B cell (primary cell): ENCODE data around the gene ISLR. TPM values are rescaled to one million over a fixed set of nuclear protein-coding genes. Genes with fewer than 3 reads are reported as not detected.

ENCODE experiments used
- ATAC-seq: fragments of 200-7000 bp; cut with Tn5 transposase; one replicate; pipeline ENCODE4 v1.10.0; 2021; ENCODE audit warnings: low read depth, mild to moderate bottlenecking, moderate number of reproducible peaks, moderate library complexity
- CTCF ChIA-PET: fragments of 350-600 bp; sonication (Branson Sonifier 250); formaldehyde crosslinking; loops from one replicate; lab custom pipeline; 2021; ENCODE audit warnings: antibody characterized with exemption, inconsistent platforms; lab: Charles Lee
- POLR2A ChIA-PET: fragments of 350-600 bp; sonication (Branson Sonifier 250); formaldehyde crosslinking; loops from one replicate; lab custom pipeline; 2021; ENCODE audit warnings: antibody characterized with exemption; lab: Charles Lee
- DNase-seq: peaks from one replicate; pipeline ENCODE4 v3.0.0; 2013
- H2AFZ ChIP-seq: 2 replicates; pipeline ENCODE4 v1.6.1; 2012; ENCODE audit warnings: mild to moderate bottlenecking, low read depth, low read length; ENCODE audit not compliant: insufficient read depth, poor library complexity, severe bottlenecking
- H3K27ac ChIP-seq, 2 donors: 1 replicate in 1 of 2; 2 replicates in 1 of 2; pipeline ENCODE4 v1.5.1; 2012 to 2013; ENCODE audit warnings: low read length in 2 of 2, mild to moderate bottlenecking in 2 of 2, moderate library complexity in 1 of 2
- H3K27me3 ChIP-seq, 4 experiments: fragments of 200-600 bp in 1 of 4; sonication (generic) in 1 of 4; replicated peaks in 1 of 4; 1 replicate in 2 of 4; 2 replicates in 2 of 4; pipeline versions ENCODE4 v1.6.1 to v1.7.0; 2013 to 2016; ENCODE audit warnings: low read length in 3 of 4, mild to moderate bottlenecking in 2 of 4, mixed read lengths in 1 of 4, moderate library complexity in 1 of 4; ENCODE audit not compliant: insufficient read depth in 4 of 4, control insufficient read depth in 3 of 4; ENCODE audit errors: control extremely low read depth in 1 of 4
- H3K36me3 ChIP-seq, 2 experiments: replicated peaks in 1 of 2; 1 replicate in 1 of 2; 2 replicates in 1 of 2; pipeline versions ENCODE4 v1.6.1 to v1.7.1; 2013; ENCODE audit warnings: low read length in 1 of 2; ENCODE audit not compliant: insufficient read depth in 2 of 2, control insufficient read depth in 1 of 2; ENCODE audit errors: control extremely low read depth in 1 of 2, extremely low read depth in 1 of 2
- H3K4me1 ChIP-seq, 2 donors: fragments of 200-600 bp in 1 of 2; sonication (generic) in 1 of 2; 1 replicate in 1 of 2; 2 replicates in 1 of 2; pipeline versions ENCODE4 v1.5.1 to v1.6.1; 2013 to 2017; ENCODE audit warnings: low read length in 2 of 2; ENCODE audit not compliant: control insufficient read depth in 2 of 2, insufficient read depth in 2 of 2
- H3K4me2 ChIP-seq: replicated peaks from 2 replicates; pipeline ENCODE3; 2012; ENCODE audit warnings: mild to moderate bottlenecking, low read depth, low read length; ENCODE audit not compliant: poor library complexity, severe bottlenecking
- H3K4me3 ChIP-seq, 5 experiments: fragments of 200-600 bp in 1 of 5; sonication (generic) in 1 of 5; 1 replicate in 3 of 5; 2 replicates in 2 of 5; pipeline versions ENCODE4 v1.5.1 to v1.7.0; 2011 to 2016; ENCODE audit warnings: low read length in 4 of 5, mild to moderate bottlenecking in 4 of 5, low read depth in 2 of 5, control low read depth in 1 of 5, moderate library complexity in 1 of 5; ENCODE audit not compliant: insufficient read depth in 1 of 5; ENCODE audit errors: control extremely low read depth in 1 of 5, extremely low read depth in 1 of 5
- H3K79me2 ChIP-seq: fragments of 200-600 bp; sonication (generic); one replicate; pipeline ENCODE4 v1.6.0; 2016; ENCODE audit warnings: low read length; ENCODE audit not compliant: control insufficient read depth, insufficient read depth
- H3K9ac ChIP-seq: fragments of 200-600 bp; sonication (generic); 2 replicates; pipeline ENCODE4 v1.6.1; 2017; ENCODE audit warnings: mild to moderate bottlenecking, low read length, moderate library complexity
- H3K9me3 ChIP-seq, 3 donors: one replicate each; pipeline versions ENCODE4 v1.6.1 to v1.7.1; 2013; ENCODE audit warnings: low read length in 2 of 3; ENCODE audit not compliant: control insufficient read depth in 2 of 3, insufficient read depth in 1 of 3; ENCODE audit errors: control extremely low read depth in 1 of 3
- H4K20me1 ChIP-seq: 2 replicates; pipeline ENCODE4 v1.6.0; 2012; ENCODE audit warnings: mild to moderate bottlenecking, low read length; ENCODE audit not compliant: insufficient read depth, control insufficient read depth, poor library complexity, severe bottlenecking
- H3K27ac Mint-ChIP-seq: one replicate; pipeline ENCODE4 v1.8.0; 2021; ENCODE audit warnings: mixed read lengths
- H3K27me3 Mint-ChIP-seq: one replicate; pipeline ENCODE4 v1.8.0; 2021; ENCODE audit warnings: mixed read lengths
- H3K4me1 Mint-ChIP-seq: one replicate; pipeline ENCODE4 v1.8.0; 2021; ENCODE audit warnings: mixed read lengths
- H3K4me3 Mint-ChIP-seq: one replicate; pipeline ENCODE4 v1.8.0; 2021; ENCODE audit warnings: mixed read lengths
- H3K9me3 Mint-ChIP-seq: one replicate; pipeline ENCODE4 v1.8.0; 2022; ENCODE audit warnings: mixed read lengths; ENCODE audit not compliant: insufficient read depth
- EZH2 ChIP-seq: IDR thresholded peaks from 2 replicates; pipeline ENCODE4 v1.6.1; 2012; ENCODE audit warnings: borderline replicate concordance, low read depth, mild to moderate bottlenecking, moderate library complexity, low read length; ENCODE audit not compliant: insufficient read depth, poor library complexity, severe bottlenecking
- WGBS: methylation state at CpG from one replicate; pipeline ENCODE4 v1.1.5; 2013; ENCODE audit warnings: missing lambda C conversion rate; ENCODE audit not compliant: insufficient coverage; 5-methylcytosine and 5-hydroxymethylcytosine counted together
- intact Hi-C: fragments of 100-400 bp; cut with micrococcal nuclease; formaldehyde crosslinking; loops from one replicate; pipeline ENCODE4 v1.10.0; 2022
- polyA plus RNA-seq: library from polyadenylated mRNA; depleted of rRNA; stranded (reverse); fragments of >200 nt; gene quantifications from 2 replicates; pipeline ENCODE4 v1.2.3, GENCODE V29; 2012
- total RNA-seq, 2 donors: library from RNA; stranded (reverse); fragments of 120-200 nt in 1 of 2; gene quantifications; 1 replicate in 1 of 2; 2 replicates in 1 of 2; pipeline versions ENCODE4 v1.2.3 to v1.2.4, GENCODE V29; 2013 to 2022
- TF ChIP-seq, protein P1 (sequence below): fragments of 200-600 bp; IDR thresholded peaks from one replicate; pipeline ENCODE4 v1.8.0; 2022; ENCODE audit warnings: antibody characterized with exemption, mild to moderate bottlenecking

ISLR gene
- total and polyA plus RNA-seq, 2 donors (not counting 1 experiment from before 2014, with no cell fraction given): not detected

DNA sequence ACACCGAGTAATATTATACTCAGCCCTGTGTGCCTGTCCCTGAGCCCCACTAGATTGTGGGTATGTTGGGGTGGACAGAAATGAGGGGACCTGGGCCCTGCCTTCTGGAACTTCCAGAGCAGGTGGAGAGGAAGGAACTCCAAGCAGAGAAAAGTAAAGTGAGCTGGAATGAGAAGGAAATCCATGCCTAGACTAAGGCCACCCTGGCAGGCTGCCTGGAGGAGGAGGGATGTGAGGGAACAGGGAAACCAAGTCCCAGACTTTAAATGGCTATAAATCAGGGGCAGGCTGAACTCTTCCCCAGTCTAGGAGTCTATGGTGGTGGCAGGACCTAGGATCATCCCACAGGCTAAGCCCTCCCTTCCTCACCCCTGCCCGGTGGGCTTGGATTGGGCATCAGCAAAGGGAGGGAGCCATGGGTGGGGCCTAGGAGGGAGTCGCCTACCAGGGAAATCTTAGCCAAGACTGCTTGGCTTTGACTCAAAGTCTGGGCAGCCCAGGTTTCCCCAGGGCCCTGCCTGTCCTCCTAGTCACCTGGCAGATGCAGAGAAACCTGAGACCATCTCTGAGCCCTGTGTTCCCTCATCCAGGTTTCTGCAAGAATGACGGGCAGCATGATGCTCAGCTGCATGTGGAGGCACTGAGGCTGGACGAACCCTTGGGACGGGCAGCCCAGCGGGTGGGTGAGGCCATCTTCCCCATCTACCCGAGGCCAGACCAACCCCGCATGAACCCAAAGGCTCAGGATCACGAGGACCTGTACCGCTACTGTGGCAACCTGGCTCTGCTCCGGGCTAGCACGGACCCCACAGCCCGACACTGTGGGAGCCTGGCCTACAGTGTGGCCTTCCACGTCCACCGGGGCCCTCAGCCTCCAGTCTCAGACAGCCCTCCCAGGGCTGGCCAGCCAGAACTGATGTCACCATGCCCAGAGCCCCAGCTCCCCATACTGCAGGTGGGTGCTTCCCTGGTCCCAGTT is 44.7 kb downstream of the ISLR start:
- ATAC-seq: no peak
- H3K36me3 ChIP-seq: no peaks in the 10 kb centered on the region
- ChIA-PET POLR2A (no interaction called here), CTCF (no interaction called here)
- H4K20me1 ChIP-seq: no peaks in the 10 kb centered on the region
- H3K27ac ChIP-seq: no peak overlapping the region
- TF ChIP-seq, protein P1, sequence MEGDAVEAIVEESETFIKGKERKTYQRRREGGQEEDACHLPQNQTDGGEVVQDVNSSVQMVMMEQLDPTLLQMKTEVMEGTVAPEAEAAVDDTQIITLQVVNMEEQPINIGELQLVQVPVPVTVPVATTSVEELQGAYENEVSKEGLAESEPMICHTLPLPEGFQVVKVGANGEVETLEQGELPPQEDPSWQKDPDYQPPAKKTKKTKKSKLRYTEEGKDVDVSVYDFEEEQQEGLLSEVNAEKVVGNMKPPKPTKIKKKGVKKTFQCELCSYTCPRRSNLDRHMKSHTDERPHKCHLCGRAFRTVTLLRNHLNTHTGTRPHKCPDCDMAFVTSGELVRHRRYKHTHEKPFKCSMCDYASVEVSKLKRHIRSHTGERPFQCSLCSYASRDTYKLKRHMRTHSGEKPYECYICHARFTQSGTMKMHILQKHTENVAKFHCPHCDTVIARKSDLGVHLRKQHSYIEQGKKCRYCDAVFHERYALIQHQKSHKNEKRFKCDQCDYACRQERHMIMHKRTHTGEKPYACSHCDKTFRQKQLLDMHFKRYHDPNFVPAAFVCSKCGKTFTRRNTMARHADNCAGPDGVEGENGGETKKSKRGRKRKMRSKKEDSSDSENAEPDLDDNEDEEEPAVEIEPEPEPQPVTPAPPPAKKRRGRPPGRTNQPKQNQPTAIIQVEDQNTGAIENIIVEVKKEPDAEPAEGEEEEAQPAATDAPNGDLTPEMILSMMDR: no peak
- TF ChIP-seq EZH2: no peak
- DNase-seq: no peak
- Mint-ChIP-seq H3K27ac (no peak overlapping the region), H3K9me3 (no peaks in the 10 kb centered on the region), H3K4me1 (no peaks in the 10 kb centered on the region), H3K27me3 (peaks cover 31% of the 10 kb centered on the region), H3K4me3 (no peak overlapping the region)
- H3K9me3 ChIP-seq: no peaks in the 10 kb centered on the region
- intact Hi-C loops: no loop called here
- H2AFZ ChIP-seq: no peak overlapping the region
- H3K9ac ChIP-seq: no peak overlapping the region
- no peak overlapping the region for H3K4me3 ChIP-seq
- no peak overlapping the region for H3K4me2 ChIP-seq
- H3K4me1 ChIP-seq: no peaks in the 10 kb centered on the region
- no peaks in the 10 kb centered on the region for H3K79me2 ChIP-seq
- peaks cover 0 to 6% (median 1%) of the 10 kb centered on the region in 4 experiments for H3K27me3 ChIP-seq
- WGBS: 96% methylated on average over 15 of the region's 16 CpGs
